HepG2 (cell line): ENCODE measurements around the gene LOX. TPM values are rescaled to one million over a fixed set of nuclear protein-coding genes. Genes with fewer than 3 reads are reported as not detected.

Experiments used
- ATAC-seq: fragments of 200-7000 bp; cut with Tn5 transposase; 3 replicates; pipeline ENCODE4 v1.9.1; 2020; ENCODE audit warnings: mild to moderate bottlenecking, moderate library complexity
- BruUV-seq: library from RNA; stranded (reverse); fragments of 400-500 nt; replicated peaks from 2 replicates; lab custom pipeline; 2021; lab: Mats Ljungman, UMichigan
- CTCF ChIA-PET: fragments of 300-600 bp; formaldehyde crosslinking; extraction: SDS; loops from one replicate; lab custom pipeline; 2021; ENCODE audit warnings: low total read pairs, inconsistent platforms, low intra/inter-chr PET ratio; lab: Yijun Ruan, JAX
- POLR2A ChIA-PET: fragments of 350-600 bp; sonication (Branson Sonifier 250); formaldehyde crosslinking; loops from one replicate; lab custom pipeline; 2020; ENCODE audit warnings: antibody characterized with exemption, inconsistent platforms; lab: Yijun Ruan, JAX
- DNase-seq: peaks from one replicate; pipeline ENCODE4 v3.0.0-alpha.2; 2015; ENCODE audit warnings: low spot score
- FAIRE-seq: peaks from 3 replicates; lab custom pipeline; 2011; peaks lifted over from hg19 to GRCh38; lab: Jason Lieb, UNC
- H2AFZ ChIP-seq: one replicate; pipeline ENCODE4 v1.6.1; 2011; ENCODE audit warnings: low read length, inconsistent platforms
- H3K27ac ChIP-seq: fragments of 300-600 bp; 3 replicates; pipeline ENCODE4 v1.8.0; 2011; ENCODE audit warnings: mixed run types, mild to moderate bottlenecking, mixed read lengths, low read length, inconsistent platforms; ENCODE audit not compliant: insufficient read depth; ENCODE audit errors: extremely low read length
- H3K27me3 ChIP-seq, 2 experiments: fragments of 200-600 bp in 1 of 2; 2 replicates in 1 of 2; 3 replicates in 1 of 2; pipeline versions ENCODE4 v1.6.0 to v1.8.0; 2011; ENCODE audit warnings: low read length in 2 of 2, mild to moderate bottlenecking in 2 of 2, moderate library complexity in 2 of 2, inconsistent platforms in 1 of 2; ENCODE audit not compliant: insufficient read depth in 2 of 2, control insufficient read depth in 1 of 2
- H3K36me3 ChIP-seq, 2 experiments: fragments of 200-600 bp in 1 of 2; replicated peaks in 1 of 2; 2 replicates in 1 of 2; 3 replicates in 1 of 2; pipeline versions ENCODE4 v1.5.1 to v1.8.0; 2011; ENCODE audit warnings: low read length in 2 of 2, inconsistent platforms in 1 of 2; ENCODE audit not compliant: insufficient read depth in 2 of 2, control insufficient read depth in 1 of 2
- H3K4me1 ChIP-seq: 2 replicates; pipeline ENCODE4 v1.5.1; 2012; ENCODE audit warnings: low read length, inconsistent platforms; ENCODE audit not compliant: insufficient read depth
- H3K4me2 ChIP-seq: 2 replicates; pipeline ENCODE4 v1.6.0; 2011; ENCODE audit warnings: low read depth, low read length, inconsistent platforms
- H3K4me3 ChIP-seq, 3 experiments: fragments of 200-600 bp in 1 of 3; sonication (generic), shearing (Covaris generic) in 1 of 3; replicated peaks in 1 of 3; 2 replicates each; pipeline ENCODE4 v1.5.1; 2011 to 2016; ENCODE audit warnings: low read length in 3 of 3, inconsistent platforms in 2 of 3, low read depth in 2 of 3, mild to moderate bottlenecking in 2 of 3, control low read depth in 1 of 3, mixed read lengths in 1 of 3; ENCODE audit not compliant: insufficient read depth in 1 of 3
- H3K79me2 ChIP-seq: one replicate; pipeline ENCODE4 v1.6.1; 2011; ENCODE audit warnings: low read length, inconsistent platforms; ENCODE audit not compliant: insufficient read depth
- H3K9ac ChIP-seq: 2 replicates; pipeline ENCODE4 v1.6.0; 2011; ENCODE audit warnings: mild to moderate bottlenecking, low read depth, low read length, inconsistent platforms; ENCODE audit not compliant: insufficient read depth
- H3K9me3 ChIP-seq: 2 replicates; pipeline ENCODE4 v1.5.1; 2012; ENCODE audit warnings: mild to moderate bottlenecking, low read length
- H4K20me1 ChIP-seq: 2 replicates; pipeline ENCODE4 v1.6.0; 2011; ENCODE audit warnings: inconsistent platforms, mild to moderate bottlenecking, low read length, moderate library complexity; ENCODE audit not compliant: insufficient read depth
- HES4 ChIP-seq: sonication (generic); formaldehyde crosslinking; IDR thresholded peaks from 2 replicates; pipeline ENCODE4 v1.9.0; 2021; ENCODE audit warnings: mild to moderate bottlenecking, missing genetic modification reagents, borderline replicate concordance
- MBNL3 ChIP-seq: fragments of 250-450 bp; sonication (Bioruptor Pico); conservative IDR thresholded peaks from 2 replicates; pipeline ENCODE4 v1.8.0; 2022; ENCODE audit warnings: mild to moderate bottlenecking, inconsistent platforms
- MED13 ChIP-seq: sonication (generic); formaldehyde crosslinking; IDR thresholded peaks from 2 replicates; pipeline ENCODE4 v1.5.0; 2020; ENCODE audit warnings: missing genetic modification reagents
- PHF8 ChIP-seq: sonication (generic); formaldehyde crosslinking; IDR thresholded peaks from 2 replicates; pipeline ENCODE4 v1.5.0; 2020; ENCODE audit warnings: missing genetic modification reagents
- SETDB1 ChIP-seq: sonication (generic); formaldehyde crosslinking; IDR thresholded peaks from 2 replicates; pipeline ENCODE4 v1.5.1; 2020; ENCODE audit warnings: missing genetic modification reagents, mild to moderate bottlenecking, borderline replicate concordance
- TCF12 ChIP-seq, 2 experiments: fragments of 450-650 bp in 1 of 2; sonication (generic) in 1 of 2; formaldehyde crosslinking in 1 of 2; IDR thresholded peaks; 2 replicates each; pipeline versions ENCODE4 v1.6.1 to v1.8.0; 2017 to 2022; ENCODE audit warnings: antibody characterized with exemption in 1 of 2, mild to moderate bottlenecking in 1 of 2, missing genetic modification reagents in 1 of 2, moderate library complexity in 1 of 2
- ZC3H13 ChIP-seq: sonication (generic); formaldehyde crosslinking; IDR thresholded peaks from 2 replicates; pipeline ENCODE4 v1.8.1; 2023; ENCODE audit warnings: mild to moderate bottlenecking, missing genetic modification reagents, moderate library complexity
- ZFP36L2 ChIP-seq: sonication (generic); formaldehyde crosslinking; IDR thresholded peaks from 2 replicates; pipeline ENCODE4 v1.4.0; 2020; ENCODE audit warnings: missing genetic modification reagents
- ZKSCAN5 ChIP-seq: sonication (generic); formaldehyde crosslinking; IDR thresholded peaks from 2 replicates; pipeline ENCODE4 v1.5.1; 2020; ENCODE audit warnings: mild to moderate bottlenecking, missing genetic modification reagents
- ZNF616 ChIP-seq: sonication (generic); formaldehyde crosslinking; IDR thresholded peaks from 2 replicates; pipeline ENCODE4 v1.5.0; 2020; ENCODE audit warnings: low read depth, mild to moderate bottlenecking, missing genetic modification reagents
- ZNF788 ChIP-seq: sonication (generic); formaldehyde crosslinking; IDR thresholded peaks from 2 replicates; pipeline ENCODE4 v1.5.0; 2020; ENCODE audit warnings: mild to moderate bottlenecking, missing genetic modification reagents, borderline replicate concordance
- WGBS: methylation state at CpG from one replicate; pipeline ENCODE4 v1.1.6; 2017; ENCODE audit warnings: low lambda C conversion rate; 5-methylcytosine and 5-hydroxymethylcytosine counted together
- in situ Hi-C: cut with HindIII; loops from 2 replicates; pipeline ENCODE4 v1.10.0; 2017; ENCODE audit warnings: low pct_unique_long_range_greater_than_20kb; ENCODE audit not compliant: extremely low pct_ligation_motif_present
- intact Hi-C: fragments of 100-400 bp; cut with micrococcal nuclease; formaldehyde crosslinking; loops from one replicate; pipeline ENCODE4 v1.10.0; 2022; ENCODE audit not compliant: unreplicated experiment
- polyA plus RNA-seq, 8 experiments: library from polyadenylated mRNA; depleted of rRNA in 3 of 8; stranded (reverse) in 7 of 8; unstranded in 1 of 8; fragments of >200 nt; fragmentation: Illumina TruSeq in 4 of 8; extraction: Trizol in 4 of 8; gene quantifications; 2 replicates each; pipeline versions ENCODE4 v1.2.1 to v1.2.3, GENCODE V29; 2011 to 2016; ENCODE audit warnings: low read depth in 4 of 8, missing spikeins in 1 of 8, mixed read lengths in 1 of 8; ENCODE audit not compliant: insufficient read depth in 1 of 8
- total RNA-seq, 5 experiments: library from RNA; depleted of rRNA; stranded (reverse); fragments of >200 nt; fragmentation: Illumina TruSeq; extraction: Trizol; gene quantifications; 2 replicates each; pipeline ENCODE4 v1.2.3, GENCODE V29; 2016; ENCODE audit warnings: low read depth in 1 of 5
- TF ChIP-seq, protein P1 (sequence below): sonication (generic); formaldehyde crosslinking; IDR thresholded peaks from 2 replicates; pipeline ENCODE4 v1.4.0; 2020; ENCODE audit warnings: missing genetic modification reagents, borderline replicate concordance

Gene LOX
- total and polyA plus RNA-seq, 2 of the 13 experiments (the other 11 are each of a cell fraction or from before 2014, with no cell fraction given) = 0.73 to 173 TPM

DNA sequence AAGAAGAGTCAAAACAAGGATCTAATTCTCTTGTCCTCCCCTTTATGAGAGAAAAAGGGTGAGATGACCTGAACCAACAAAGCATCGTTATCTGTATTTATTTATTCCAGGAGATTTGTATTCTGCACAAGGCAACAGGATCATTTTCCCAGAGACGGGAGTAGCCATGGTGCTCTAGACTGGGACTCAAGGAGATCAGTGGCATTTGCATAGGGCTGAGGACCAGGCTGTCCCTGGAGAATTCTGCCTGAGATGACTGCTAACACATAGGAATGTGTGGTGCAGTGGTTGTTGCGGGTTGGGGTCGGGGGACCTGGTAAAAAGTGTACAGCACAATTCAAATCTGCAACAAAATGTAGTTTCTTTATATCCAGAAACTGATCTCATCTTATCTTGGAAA, 29.0 kb upstream of the LOX start:
- Histone ChIP-seq H3K4me2 (no peak overlapping the region), H3K4me3 (no peak overlapping the region), H3K27ac (no peak overlapping the region)
- ATAC-seq (no peak), DNase-seq (no peak)
- intact Hi-C loops = no loop called here
- TF ChIP-seq ZKSCAN5 (CRISPR knock-in tag) = no peak
- TF ChIP-seq HES4 = no peak
- TF ChIP-seq ZC3H13 (CRISPR knock-in tag) = no peak
- no peak for TF ChIP-seq ZNF616 (CRISPR knock-in tag)
- TF ChIP-seq, protein P1, sequence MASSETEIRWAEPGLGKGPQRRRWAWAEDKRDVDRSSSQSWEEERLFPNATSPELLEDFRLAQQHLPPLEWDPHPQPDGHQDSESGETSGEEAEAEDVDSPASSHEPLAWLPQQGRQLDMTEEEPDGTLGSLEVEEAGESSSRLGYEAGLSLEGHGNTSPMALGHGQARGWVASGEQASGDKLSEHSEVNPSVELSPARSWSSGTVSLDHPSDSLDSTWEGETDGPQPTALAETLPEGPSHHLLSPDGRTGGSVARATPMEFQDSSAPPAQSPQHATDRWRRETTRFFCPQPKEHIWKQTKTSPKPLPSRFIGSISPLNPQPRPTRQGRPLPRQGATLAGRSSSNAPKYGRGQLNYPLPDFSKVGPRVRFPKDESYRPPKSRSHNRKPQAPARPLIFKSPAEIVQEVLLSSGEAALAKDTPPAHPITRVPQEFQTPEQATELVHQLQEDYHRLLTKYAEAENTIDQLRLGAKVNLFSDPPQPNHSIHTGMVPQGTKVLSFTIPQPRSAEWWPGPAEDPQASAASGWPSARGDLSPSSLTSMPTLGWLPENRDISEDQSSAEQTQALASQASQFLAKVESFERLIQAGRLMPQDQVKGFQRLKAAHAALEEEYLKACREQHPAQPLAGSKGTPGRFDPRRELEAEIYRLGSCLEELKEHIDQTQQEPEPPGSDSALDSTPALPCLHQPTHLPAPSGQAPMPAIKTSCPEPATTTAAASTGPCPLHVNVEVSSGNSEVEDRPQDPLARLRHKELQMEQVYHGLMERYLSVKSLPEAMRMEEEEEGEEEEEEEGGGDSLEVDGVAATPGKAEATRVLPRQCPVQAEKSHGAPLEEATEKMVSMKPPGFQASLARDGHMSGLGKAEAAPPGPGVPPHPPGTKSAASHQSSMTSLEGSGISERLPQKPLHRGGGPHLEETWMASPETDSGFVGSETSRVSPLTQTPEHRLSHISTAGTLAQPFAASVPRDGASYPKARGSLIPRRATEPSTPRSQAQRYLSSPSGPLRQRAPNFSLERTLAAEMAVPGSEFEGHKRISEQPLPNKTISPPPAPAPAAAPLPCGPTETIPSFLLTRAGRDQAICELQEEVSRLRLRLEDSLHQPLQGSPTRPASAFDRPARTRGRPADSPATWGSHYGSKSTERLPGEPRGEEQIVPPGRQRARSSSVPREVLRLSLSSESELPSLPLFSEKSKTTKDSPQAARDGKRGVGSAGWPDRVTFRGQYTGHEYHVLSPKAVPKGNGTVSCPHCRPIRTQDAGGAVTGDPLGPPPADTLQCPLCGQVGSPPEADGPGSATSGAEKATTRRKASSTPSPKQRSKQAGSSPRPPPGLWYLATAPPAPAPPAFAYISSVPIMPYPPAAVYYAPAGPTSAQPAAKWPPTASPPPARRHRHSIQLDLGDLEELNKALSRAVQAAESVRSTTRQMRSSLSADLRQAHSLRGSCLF (CRISPR knock-in tag) = no peak
- no peak for TF ChIP-seq SETDB1
- no peak for TF ChIP-seq MED13 (CRISPR knock-in tag)
- no peak for TF ChIP-seq ZFP36L2
- no peak for TF ChIP-seq ZNF788 (CRISPR knock-in tag)
- TF ChIP-seq PHF8 (CRISPR knock-in tag) = no peak
- TF ChIP-seq TCF12 (IDR thresholded peaks at IDR 0.05) = no peak
- no peak for TF ChIP-seq TCF12 (CRISPR knock-in tag; IDR thresholded peaks at IDR 0.05)
- TF ChIP-seq MBNL3 (CRISPR knock-in tag) = no peak
- TF ChIP-seq, all 625 proteins: peak for 0
- Histone ChIP-seq H3K36me3 (no peaks in the 10 kb centered on the region), H3K27me3 (no peaks in the 10 kb centered on the region; a peak in 1 of 5 replicates), H3K9ac (no peak overlapping the region), H4K20me1 (no peaks in the 10 kb centered on the region), H3K9me3 (no peaks in the 10 kb centered on the region), H2AFZ (no peak overlapping the region), H3K4me1 (no peaks in the 10 kb centered on the region), H3K79me2 (no peaks in the 10 kb centered on the region)
- no TSS peak for BruUV-seq
- ChIA-PET CTCF (no interaction called here), POLR2A (no interaction called here)
- no peak for FAIRE-seq
- 57% methylated on average over 4 of the region's 4 CpGs for WGBS
- in situ Hi-C loops = loop anchor here (10.0 kb wide), 1 partner anchor 142 kb away; the partner anchor contains the start of gene SRFBP1
